ENCODE results near the gene ZSCAN5C.

ZSCAN5C gene

DNA sequence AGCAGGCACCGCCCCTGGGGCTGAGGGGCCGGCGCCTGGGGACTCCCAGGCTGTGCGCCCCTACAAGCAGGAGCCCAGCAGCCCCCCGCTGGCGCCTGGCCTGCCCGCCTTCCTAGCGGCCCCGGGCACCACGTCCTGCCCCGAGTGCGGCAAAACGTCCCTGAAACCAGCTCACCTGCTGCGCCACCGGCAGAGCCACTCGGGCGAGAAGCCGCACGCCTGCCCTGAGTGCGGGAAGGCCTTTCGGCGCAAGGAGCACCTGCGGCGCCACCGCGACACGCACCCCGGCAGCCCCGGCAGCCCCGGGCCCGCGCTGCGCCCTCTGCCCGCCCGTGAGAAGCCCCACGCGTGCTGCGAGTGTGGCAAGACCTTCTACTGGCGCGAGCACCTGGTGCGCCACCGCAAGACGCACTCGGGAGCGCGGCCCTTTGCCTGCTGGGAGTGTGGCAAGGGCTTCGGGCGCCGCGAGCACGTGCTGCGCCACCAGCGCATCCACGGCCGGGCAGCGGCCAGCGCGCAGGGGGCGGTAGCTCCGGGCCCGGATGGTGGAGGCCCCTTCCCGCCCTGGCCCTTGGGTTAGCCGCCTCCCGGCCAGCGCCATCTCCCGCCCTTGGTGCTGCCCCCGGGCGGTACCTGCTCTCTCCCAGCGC, 42.3 kb upstream of the ZSCAN5C start:
- TF ChIP-seq, protein P1, sequence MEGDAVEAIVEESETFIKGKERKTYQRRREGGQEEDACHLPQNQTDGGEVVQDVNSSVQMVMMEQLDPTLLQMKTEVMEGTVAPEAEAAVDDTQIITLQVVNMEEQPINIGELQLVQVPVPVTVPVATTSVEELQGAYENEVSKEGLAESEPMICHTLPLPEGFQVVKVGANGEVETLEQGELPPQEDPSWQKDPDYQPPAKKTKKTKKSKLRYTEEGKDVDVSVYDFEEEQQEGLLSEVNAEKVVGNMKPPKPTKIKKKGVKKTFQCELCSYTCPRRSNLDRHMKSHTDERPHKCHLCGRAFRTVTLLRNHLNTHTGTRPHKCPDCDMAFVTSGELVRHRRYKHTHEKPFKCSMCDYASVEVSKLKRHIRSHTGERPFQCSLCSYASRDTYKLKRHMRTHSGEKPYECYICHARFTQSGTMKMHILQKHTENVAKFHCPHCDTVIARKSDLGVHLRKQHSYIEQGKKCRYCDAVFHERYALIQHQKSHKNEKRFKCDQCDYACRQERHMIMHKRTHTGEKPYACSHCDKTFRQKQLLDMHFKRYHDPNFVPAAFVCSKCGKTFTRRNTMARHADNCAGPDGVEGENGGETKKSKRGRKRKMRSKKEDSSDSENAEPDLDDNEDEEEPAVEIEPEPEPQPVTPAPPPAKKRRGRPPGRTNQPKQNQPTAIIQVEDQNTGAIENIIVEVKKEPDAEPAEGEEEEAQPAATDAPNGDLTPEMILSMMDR (IDR thresholded peaks at IDR 0.05; ENCODE audit: borderline replicate concordance, insufficient read depth, low read depth, low read length) = no peak
- no peak overlapping the region for H3K4me3 ChIP-seq (ENCODE audit: low read depth, low read length)

DNA sequence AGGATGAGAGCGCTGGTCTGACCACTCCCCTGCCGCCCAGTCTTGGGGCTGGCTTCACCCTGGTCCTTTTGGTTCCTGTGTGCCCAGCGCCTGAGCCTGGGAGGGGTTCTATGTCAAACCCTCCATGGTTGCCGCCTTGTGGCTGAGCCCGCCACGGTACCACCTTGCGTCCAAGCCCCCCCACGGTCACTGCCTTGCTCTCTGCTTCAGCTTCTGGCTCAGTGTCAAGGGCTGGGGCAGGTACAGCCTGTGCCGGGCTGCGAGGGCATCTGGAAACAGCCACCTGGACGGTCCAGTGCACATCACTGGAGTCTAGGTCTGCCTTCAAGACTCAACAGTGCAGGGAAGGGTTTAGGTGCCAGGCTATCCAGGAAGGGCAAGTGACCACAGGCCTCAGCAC, 40.5 kb upstream of the ZSCAN5C start:
- no peak overlapping the region for H3K4me3 ChIP-seq (ENCODE audit: low read depth, low read length)
- TF ChIP-seq, protein P1 (IDR thresholded peaks at IDR 0.05; ENCODE audit: borderline replicate concordance, insufficient read depth, low read depth, low read length) = no peak

DNA sequence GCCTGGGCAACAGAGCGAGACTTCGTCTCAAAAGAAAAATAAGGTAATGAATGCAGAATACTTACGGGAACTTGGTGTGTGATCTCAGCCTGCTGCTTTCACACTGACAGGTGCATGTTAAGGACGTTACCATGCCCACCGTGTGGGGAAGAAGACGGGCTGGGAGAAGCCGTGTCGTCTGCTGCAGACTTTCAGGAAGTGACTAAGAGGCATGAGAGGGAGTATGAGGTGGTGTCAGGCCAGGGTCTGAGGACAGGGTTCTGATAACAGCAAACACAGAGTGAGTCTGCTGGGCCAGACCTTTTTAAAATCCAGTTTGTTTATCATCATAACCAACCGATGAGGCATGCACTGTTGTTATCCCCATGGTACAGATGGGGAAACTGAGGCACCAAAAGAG, 39.8 kb upstream of the ZSCAN5C start:
- no peak overlapping the region for H3K4me3 ChIP-seq (ENCODE audit: low read depth, low read length)
- TF ChIP-seq, protein P1 (IDR thresholded peaks at IDR 0.05; ENCODE audit: borderline replicate concordance, insufficient read depth, low read depth, low read length) = no peak

DNA sequence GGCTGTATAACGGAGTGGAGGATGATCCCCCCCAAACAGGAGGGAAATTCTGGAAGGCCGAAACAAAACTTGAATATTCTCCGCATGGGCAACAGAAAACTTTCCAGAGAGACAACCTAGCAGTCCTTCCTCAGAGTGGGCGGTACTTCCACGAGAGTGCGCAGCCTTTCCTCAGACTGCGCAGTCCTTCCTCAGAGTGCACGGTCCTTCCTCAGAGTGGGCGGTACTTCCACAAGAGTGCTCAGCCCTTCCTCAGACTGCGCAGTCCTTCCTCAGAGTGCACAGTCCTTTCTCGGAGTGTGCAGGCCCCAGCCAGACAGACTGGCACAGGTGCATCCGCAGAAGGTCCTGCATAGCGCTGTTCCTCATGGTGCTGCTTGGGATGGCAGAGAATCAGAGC, 39.0 kb upstream of the ZSCAN5C start:
- TF ChIP-seq, protein P1 (IDR thresholded peaks at IDR 0.05; ENCODE audit: borderline replicate concordance, insufficient read depth, low read depth, low read length) = no peak
- H3K4me3 ChIP-seq (ENCODE audit: low read depth, low read length) = no peak overlapping the region

DNA sequence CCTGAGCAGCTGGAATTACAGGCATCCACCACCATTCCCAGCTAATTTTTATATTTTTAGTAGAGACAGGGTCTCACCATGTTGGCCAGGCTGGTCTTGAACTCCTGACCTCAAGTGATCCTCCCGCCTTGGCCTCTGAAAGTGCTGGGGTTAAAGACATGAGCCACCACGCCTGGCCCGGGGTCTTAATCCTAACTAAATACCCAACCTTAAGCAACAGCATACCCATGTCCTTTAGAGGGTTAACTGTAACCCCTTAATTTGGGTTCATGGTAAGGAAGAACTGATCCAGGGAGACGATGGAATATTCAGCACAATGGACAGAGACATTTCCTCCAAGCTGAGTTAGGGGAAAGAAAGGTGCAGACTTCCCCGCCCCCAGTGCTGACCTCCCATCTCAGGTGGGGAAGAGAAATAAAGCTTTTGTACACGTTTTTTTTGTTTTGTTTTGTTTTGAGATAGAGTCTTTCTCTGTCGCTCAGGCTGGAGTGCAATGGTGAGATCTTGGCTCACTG, 35.0 kb upstream of the ZSCAN5C start:
- H3K4me3 ChIP-seq (ENCODE audit: low read depth, low read length) = no peak overlapping the region
- TF ChIP-seq, protein P1 (IDR thresholded peaks at IDR 0.05; ENCODE audit: borderline replicate concordance, insufficient read depth, low read depth, low read length) = no peak

DNA sequence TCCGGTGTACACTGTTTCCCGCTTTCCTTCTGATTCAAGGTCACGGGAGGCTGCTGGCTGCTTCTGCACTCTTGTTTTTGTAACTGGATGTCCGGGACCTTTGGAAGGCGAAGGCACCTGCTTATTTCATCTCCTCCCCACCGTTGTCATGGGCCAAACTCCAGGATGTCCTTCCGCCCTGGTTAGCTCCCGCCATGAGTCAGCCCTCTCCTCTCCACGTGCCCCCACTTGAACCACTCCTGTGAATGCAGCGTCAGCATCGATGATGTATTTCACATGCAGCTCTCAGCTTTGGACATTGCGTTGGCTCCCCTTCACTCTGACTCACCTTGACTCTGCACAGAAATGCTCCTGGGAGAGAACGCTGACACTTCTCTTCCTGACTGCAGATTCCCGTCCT, 31.8 kb upstream of the ZSCAN5C start:
- TF ChIP-seq, protein P1 (IDR thresholded peaks at IDR 0.05; ENCODE audit: borderline replicate concordance, insufficient read depth, low read depth, low read length) = no peak
- H3K4me3 ChIP-seq (ENCODE audit: low read depth, low read length) = no peak overlapping the region

DNA sequence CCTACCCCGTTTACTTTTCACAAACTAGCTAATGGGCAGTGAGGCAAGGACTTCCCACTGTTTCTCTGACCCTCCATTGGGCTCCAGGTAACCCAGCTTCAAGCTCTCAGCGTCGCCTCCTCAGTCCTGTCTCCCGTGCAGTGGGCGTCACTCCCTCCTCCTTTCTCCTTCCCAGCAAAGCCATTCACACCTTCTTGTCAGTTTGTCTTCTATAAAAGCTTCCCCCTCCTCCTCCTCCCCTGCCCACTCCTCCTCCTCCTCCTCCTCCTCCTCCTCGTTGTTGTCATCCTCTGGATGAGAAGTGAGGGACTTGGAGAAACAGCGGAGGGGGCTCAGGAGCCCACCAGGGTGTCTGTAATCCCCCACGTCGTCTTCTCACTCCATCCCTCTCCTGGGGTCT, 28.0 kb upstream of the ZSCAN5C start:
- TF ChIP-seq, protein P1 (IDR thresholded peaks at IDR 0.05; ENCODE audit: borderline replicate concordance, insufficient read depth, low read depth, low read length) = no peak
- H3K4me3 ChIP-seq (ENCODE audit: low read depth, low read length) = no peak overlapping the region

Data from GM12875 (cell line).